Subcutaneous abdominal adipose tissue (tissue), 5 donors: Measurements from ENCODE around the gene THSD1.
"Not testable (repeated sequence)": the region's sequence is repeated elsewhere in the genome, so short reads cannot be mapped to it uniquely, and the experiment has no call there.

Source experiments
- H3K27ac ChIP-seq: one replicate; pipeline ENCODE4 v1.7.0; 2013; ENCODE audit warnings: low read depth, mild to moderate bottlenecking, inconsistent platforms, low read length, moderate library complexity
- H3K27me3 ChIP-seq, 5 donors: one replicate each; pipeline ENCODE4 v1.7.0; 2013; ENCODE audit warnings: low read length in 5 of 5, inconsistent platforms in 1 of 5; ENCODE audit not compliant: control insufficient read depth in 5 of 5, insufficient read depth in 4 of 5
- H3K36me3 ChIP-seq, 5 donors: one replicate each; pipeline ENCODE4 v1.7.0; 2013; ENCODE audit warnings: low read length in 5 of 5; ENCODE audit not compliant: control insufficient read depth in 5 of 5, insufficient read depth in 5 of 5
- H3K4me1 ChIP-seq, 5 donors: one replicate each; pipeline ENCODE4 v1.7.0; 2013; ENCODE audit warnings: low read length in 5 of 5, mild to moderate bottlenecking in 3 of 5, moderate library complexity in 1 of 5; ENCODE audit not compliant: control insufficient read depth in 5 of 5, insufficient read depth in 5 of 5
- H3K4me3 ChIP-seq, 5 donors: one replicate each; pipeline ENCODE4 v1.7.0; 2013; ENCODE audit warnings: low read length in 5 of 5, low read depth in 1 of 5
- H3K9ac ChIP-seq, 5 donors: one replicate each; pipeline ENCODE4 v1.7.0; 2013; ENCODE audit warnings: low read length in 5 of 5, mild to moderate bottlenecking in 4 of 5, moderate library complexity in 3 of 5
- H3K9me3 ChIP-seq, 5 donors: one replicate each; pipeline ENCODE4 v1.7.0; 2013; ENCODE audit warnings: low read length in 5 of 5; ENCODE audit not compliant: control insufficient read depth in 5 of 5
- donor health status: healthy.
- donor health status: healthy.
- donor health status: healthy.
- donor health status: healthy.
- donor health status: healthy.

Gene THSD1

DNA sequence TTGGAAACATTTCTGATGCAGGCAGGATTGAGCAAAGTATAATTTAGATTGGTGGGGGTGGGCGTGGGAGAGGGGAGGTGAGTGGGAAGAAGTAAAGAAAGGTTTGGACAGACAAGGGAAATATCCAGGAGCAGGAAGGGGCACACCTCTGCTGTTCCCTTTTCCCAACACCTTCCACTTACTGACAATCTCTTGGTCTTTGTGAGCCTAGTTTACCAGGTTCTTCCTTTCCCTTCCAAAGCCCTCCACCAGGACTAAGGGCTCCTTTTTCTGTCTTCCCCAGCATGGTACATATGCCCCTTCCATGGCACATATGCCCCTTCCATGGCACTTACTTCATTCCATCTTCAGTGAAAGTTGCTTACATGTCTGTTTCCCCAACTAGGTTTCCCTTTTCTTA, 6.2 kb upstream of the THSD1 start:
- H3K9me3 ChIP-seq = no peaks in the 10 kb centered on the region
- no peak overlapping the region for H3K4me3 ChIP-seq
- peaks cover 0 to 19% (median 13%) of the 10 kb centered on the region in 5 donors for H3K4me1 ChIP-seq
- H3K9ac ChIP-seq = no peak overlapping the region
- peak overlapping the region; percentile 11 for H3K27ac ChIP-seq
- peaks cover 23 to 31% (median 26%) of the 10 kb centered on the region in 5 donors for H3K36me3 ChIP-seq
- H3K27me3 ChIP-seq = no peaks in the 10 kb centered on the region

DNA sequence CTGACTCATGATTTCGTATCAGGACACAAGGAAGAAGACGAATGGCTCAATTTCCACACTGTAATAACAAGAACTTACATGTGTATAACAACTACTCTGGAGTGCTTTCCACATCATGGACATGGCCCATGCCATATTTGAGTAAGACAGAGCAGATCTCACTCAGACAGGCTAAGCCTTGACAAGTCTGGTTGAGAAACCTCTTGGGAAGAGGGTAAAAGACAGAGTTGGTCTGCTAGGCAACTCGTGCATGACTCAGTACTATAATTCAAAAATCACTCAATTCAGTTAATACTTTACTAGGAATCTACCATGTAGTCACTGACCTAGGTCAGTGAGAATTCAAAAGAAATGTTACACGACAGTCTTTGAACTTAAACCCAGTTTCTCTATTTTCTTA, 5.7 kb upstream of the THSD1 start:
- Histone ChIP-seq H3K27ac (peak overlapping the region; percentile 11), H3K9ac (no peak overlapping the region), H3K27me3 (no peaks in the 10 kb centered on the region), H3K4me3 (no peak overlapping the region), H3K36me3 (peaks cover 20 to 28% (median 21%) of the 10 kb centered on the region in 5 donors), H3K9me3 (no peaks in the 10 kb centered on the region), H3K4me1 (peaks cover 0 to 19% (median 13%) of the 10 kb centered on the region in 5 donors)

DNA sequence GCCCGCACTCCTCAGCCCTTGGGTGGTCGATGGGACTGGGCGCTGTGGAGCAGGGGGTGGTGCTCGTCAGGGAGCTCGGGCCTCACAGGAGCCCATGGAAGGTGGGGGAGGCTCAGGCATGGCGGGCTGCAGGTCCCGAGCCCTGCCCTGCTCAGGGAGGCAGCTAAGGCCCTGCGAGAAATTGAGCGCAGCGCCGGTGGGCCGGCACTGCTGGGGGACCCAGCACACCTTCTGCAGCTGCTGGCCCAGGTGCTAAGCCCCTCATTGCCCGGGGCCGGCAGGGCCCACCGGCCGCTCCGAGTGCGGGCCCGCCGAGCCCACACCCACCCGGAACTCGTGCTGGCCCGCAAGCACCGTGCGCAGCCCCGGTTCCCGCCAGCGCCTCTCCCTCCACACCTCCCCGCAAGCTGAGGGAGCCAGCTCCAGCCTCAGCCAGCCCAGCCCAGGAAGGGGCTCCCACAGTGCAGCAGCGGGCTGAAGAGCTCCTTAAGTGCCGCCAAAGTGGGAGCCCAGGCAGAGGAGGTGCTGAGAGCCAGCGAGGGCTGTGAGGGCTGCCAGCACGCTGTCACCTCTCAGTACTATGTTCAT, 2.2 kb upstream of the THSD1 start:
- peaks cover 0 to 31% (median 26%) of the 10 kb centered on the region in 5 donors for H3K4me1 ChIP-seq

DNA sequence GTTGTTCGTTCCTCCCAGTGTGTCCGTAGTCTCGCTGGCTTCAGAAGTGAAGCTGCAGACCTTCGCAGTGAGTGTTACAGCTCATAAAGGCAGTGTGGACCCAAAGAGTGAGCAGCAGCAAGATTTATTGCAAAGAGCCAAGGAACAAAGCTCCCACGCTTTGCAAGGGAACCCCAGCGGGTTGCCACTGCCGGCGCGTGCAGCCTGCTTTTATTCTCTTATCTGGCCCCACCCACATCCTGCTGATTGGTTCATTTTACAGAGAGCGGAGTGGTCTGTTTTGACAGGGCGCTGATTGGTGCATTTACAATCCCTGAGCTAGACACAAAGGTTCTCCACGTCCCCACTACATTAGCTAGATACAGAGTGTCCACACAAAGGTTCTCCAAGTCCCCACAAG, 1.5 kb upstream of the THSD1 start:
- H3K9ac ChIP-seq, H3K36me3 ChIP-seq, H3K4me3 ChIP-seq, H3K9me3 ChIP-seq, H3K27ac ChIP-seq, H3K27me3 ChIP-seq: not testable (repeated sequence)
- peaks cover 0 to 33% (median 22%) of the 10 kb centered on the region in 5 donors for H3K4me1 ChIP-seq

More for the DNA sequence above, 2.2 kb upstream of the THSD1 start:
- H3K4me3 ChIP-seq, H3K27ac ChIP-seq, H3K9me3 ChIP-seq, H3K36me3 ChIP-seq, H3K27me3 ChIP-seq, H3K9ac ChIP-seq: not testable (repeated sequence)

DNA sequence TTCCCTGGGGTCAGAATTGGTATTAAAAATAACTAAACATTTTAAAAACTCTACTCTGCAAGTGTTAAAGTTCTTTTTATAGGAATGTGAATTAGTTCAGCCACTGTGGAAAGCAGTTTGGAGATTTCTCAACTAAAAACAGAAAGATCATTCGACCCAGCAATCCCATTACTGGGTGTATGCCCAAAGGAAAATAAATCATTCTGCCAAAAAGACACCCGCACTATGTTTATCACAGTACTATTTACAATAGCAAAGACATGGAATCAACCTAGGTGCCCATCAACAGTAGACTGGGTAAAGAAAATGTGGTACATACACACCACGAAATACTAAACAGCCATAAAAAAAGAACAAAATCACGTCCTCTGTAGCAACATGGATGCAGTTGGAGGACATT, 657 bp upstream of the THSD1 start:
- Histone ChIP-seq H3K27me3 (no peaks in the 10 kb centered on the region), H3K36me3 (peaks cover 0 to 4% (median 3%) of the 10 kb centered on the region in 5 donors), H3K4me3 (peak overlapping the region in 3 of 5 donors; percentile 44 to 81 (median 76)), H3K9me3 (no peaks in the 10 kb centered on the region), H3K4me1 (peaks cover 0 to 28% (median 17%) of the 10 kb centered on the region in 5 donors), H3K27ac (peak overlapping the region; percentile 62), H3K9ac (peak overlapping the region in 1 of 5 donors; percentile 56)

DNA sequence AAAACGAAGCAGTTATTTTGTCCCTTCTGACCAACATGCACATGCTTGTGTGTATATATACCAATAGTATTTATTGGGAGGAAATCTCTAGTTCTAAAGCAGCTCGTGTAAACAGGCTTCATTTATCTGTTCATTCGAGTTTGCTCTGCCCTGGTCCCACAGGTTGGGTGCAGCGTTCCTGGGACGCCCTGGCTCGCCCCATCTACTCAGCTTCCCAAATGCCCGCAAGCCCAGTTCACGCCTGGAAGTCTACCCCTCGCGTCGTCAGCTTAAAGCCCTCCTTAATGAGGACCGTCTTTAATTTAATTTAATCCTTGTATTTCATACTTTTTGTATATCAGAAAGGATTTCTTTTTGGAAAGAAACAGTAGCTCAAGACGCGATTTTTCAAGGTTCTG, 604 bp downstream of the THSD1 start:
- Histone ChIP-seq H3K4me1 (peaks cover 0 to 28% (median 13%) of the 10 kb centered on the region in 5 donors), H3K27ac (peak overlapping the region; percentile 62), H3K36me3 (peaks cover 0 to 3% (median 0%) of the 10 kb centered on the region in 5 donors), H3K4me3 (peak overlapping the region; percentile 62 to 81 (median 76)), H3K9ac (peak overlapping the region in 4 of 5 donors; percentile 26 to 78 (median 66)), H3K27me3 (no peaks in the 10 kb centered on the region), H3K9me3 (no peaks in the 10 kb centered on the region)

DNA sequence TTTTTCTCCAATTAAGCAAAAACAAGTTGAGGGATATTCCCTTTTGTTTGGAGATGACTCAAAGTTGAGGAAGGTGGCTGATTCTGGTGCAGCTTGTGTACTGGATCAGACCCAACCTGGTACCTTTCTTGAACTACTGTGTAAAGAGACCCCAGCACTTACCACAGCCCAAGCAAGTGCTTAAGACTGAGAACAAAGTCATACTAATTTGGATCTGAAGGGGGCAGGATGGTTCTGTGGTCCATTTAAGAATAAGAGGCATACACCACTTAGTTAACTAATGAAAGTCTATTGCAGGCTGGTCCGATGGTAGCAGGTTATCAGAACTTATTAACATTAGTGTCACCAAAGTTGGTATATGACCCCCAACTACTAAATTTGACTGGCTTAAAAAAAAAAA, 6.3 kb downstream of the THSD1 start:
- Histone ChIP-seq H3K27me3 (no peaks in the 10 kb centered on the region), H3K4me1 (peaks cover 0 to 33% (median 6%) of the 10 kb centered on the region in 5 donors), H3K4me3 (no peak overlapping the region), H3K9ac (no peak overlapping the region), H3K36me3 (peaks cover 0 to 24% (median 16%) of the 10 kb centered on the region in 5 donors), H3K9me3 (no peaks in the 10 kb centered on the region), H3K27ac (no peak overlapping the region)

DNA sequence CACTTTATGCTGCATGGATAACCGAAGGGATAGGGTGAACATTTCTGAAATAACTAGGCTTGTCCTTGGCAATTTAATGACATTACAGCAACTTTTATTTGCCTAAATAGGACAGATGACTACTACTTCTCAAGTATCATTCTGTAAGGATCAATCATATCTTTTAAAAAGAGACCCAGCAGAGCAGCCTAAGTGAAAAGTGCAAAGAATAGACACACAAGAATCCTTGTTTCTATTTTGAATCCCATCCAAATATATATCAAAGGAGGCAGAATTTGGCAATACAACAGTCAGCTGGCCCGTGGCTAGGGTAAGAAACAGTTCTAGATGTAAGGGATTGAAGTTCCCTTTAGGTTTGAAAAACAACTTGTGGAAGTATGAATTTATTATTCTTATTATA, 6.9 kb downstream of the THSD1 start:
- peaks cover 0 to 24% (median 16%) of the 10 kb centered on the region in 5 donors for H3K36me3 ChIP-seq
- no peak overlapping the region for H3K27ac ChIP-seq
- no peaks in the 10 kb centered on the region for H3K27me3 ChIP-seq
- no peak overlapping the region for H3K4me3 ChIP-seq
- peaks cover 0 to 32% (median 6%) of the 10 kb centered on the region in 5 donors for H3K4me1 ChIP-seq
- H3K9ac ChIP-seq = no peak overlapping the region
- H3K9me3 ChIP-seq = no peaks in the 10 kb centered on the region

DNA sequence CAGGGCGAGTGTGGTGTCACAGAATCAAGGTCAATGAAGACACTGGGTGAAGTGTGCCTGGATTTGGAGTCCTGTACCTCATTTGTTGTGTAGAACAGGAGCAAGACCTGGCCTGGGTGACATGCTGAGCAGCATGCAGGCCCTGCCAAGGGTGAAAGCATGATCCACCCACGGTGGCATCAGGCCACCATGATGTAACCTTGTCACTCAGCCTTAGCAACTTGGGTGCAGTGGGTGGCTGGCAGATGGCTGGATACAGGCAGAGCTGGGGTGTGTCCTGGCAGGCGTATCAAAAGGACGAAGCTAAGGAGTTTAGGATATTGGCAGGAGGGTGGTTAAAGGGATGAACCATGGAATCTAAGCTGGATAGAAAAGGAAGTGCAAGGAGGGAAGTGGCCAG, 10.3 kb downstream of the THSD1 start:
- Histone ChIP-seq H3K36me3 (peaks cover 0 to 24% (median 16%) of the 10 kb centered on the region in 5 donors), H3K4me1 (peaks cover 0 to 41% (median 6%) of the 10 kb centered on the region in 5 donors), H3K27me3 (no peaks in the 10 kb centered on the region), H3K9ac (no peak overlapping the region), H3K4me3 (peak overlapping the region in 1 of 5 donors; percentile 6), H3K9me3 (no peaks in the 10 kb centered on the region), H3K27ac (no peak overlapping the region)

DNA sequence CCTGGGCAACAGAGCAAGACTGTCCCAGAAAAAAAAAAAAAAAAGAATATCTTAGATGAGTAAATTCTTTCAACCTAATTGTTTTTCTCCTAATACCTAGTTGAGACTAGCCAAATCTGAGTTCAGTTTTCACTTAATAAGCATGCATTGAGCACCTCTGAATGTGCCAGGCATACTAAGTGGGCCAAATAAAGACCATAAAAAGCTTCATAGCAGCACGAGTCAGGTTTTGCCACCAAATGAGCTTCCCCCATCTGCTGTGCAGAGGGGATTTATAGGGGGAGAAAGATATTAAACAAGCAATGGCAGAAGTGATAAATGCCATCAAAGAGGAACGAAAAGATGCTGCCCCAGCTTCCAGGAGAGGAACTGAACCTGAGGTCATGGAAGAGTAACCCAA, 11.4 kb downstream of the THSD1 start:
- Histone ChIP-seq H3K4me1 (peaks cover 0 to 45% (median 6%) of the 10 kb centered on the region in 5 donors), H3K4me3 (no peak overlapping the region), H3K27me3 (no peaks in the 10 kb centered on the region), H3K36me3 (peaks cover 0 to 24% (median 16%) of the 10 kb centered on the region in 5 donors), H3K9ac (no peak overlapping the region), H3K9me3 (no peaks in the 10 kb centered on the region), H3K27ac (no peak overlapping the region)
